Lung (tissue), 12 donors: Measurements from ENCODE around the gene RARA. TPM values are rescaled to one million over a fixed set of nuclear protein-coding genes. Genes with fewer than 3 reads are reported as not detected.

ENCODE experiments used
- ATAC-seq: fragments of 200-7000 bp; cut with Tn5 transposase; one replicate; pipeline ENCODE4 v1.9.1; 2020; ENCODE audit warnings: moderate number of reproducible peaks; ENCODE audit not compliant: insufficient read depth, low FRiP score
- DNase-seq, 3 donors: peaks; one replicate each; pipeline ENCODE4 v3.0.0-alpha.2; 2013 to 2017
- H3K27ac ChIP-seq, 2 donors: one replicate each; pipeline ENCODE4 v1.5.1; 2013; ENCODE audit warnings: mild to moderate bottlenecking in 2 of 2, moderate library complexity in 2 of 2, control low read depth in 1 of 2, inconsistent platforms in 1 of 2, low read depth in 1 of 2, low read length in 1 of 2
- H3K27me3 ChIP-seq, 3 donors: one replicate each; pipeline ENCODE4 v1.5.1; 2013; ENCODE audit warnings: low read length in 2 of 3; ENCODE audit not compliant: control insufficient read depth in 3 of 3, insufficient read depth in 3 of 3
- H3K36me3 ChIP-seq, 4 donors: one replicate each; pipeline ENCODE4 v1.5.1; 2013; ENCODE audit warnings: low read length in 4 of 4, mild to moderate bottlenecking in 1 of 4, moderate library complexity in 1 of 4; ENCODE audit not compliant: control insufficient read depth in 4 of 4, insufficient read depth in 4 of 4
- H3K4me1 ChIP-seq, 5 donors: one replicate each; pipeline ENCODE4 v1.5.1; 2013; ENCODE audit warnings: low read length in 5 of 5, mild to moderate bottlenecking in 2 of 5, moderate library complexity in 1 of 5; ENCODE audit not compliant: control insufficient read depth in 5 of 5, insufficient read depth in 5 of 5
- H3K4me3 ChIP-seq: one replicate; pipeline ENCODE4 v1.5.1; 2013; ENCODE audit warnings: mild to moderate bottlenecking, control low read depth, moderate library complexity
- H3K9ac ChIP-seq, 2 donors: one replicate each; pipeline ENCODE4 v1.5.1; 2013; ENCODE audit warnings: low read length in 2 of 2, control low read depth in 1 of 2; ENCODE audit not compliant: insufficient read depth in 1 of 2
- H3K9me3 ChIP-seq, 4 donors: one replicate each; pipeline ENCODE4 v1.5.1; 2013; ENCODE audit warnings: low read length in 3 of 4, mild to moderate bottlenecking in 1 of 4, moderate library complexity in 1 of 4; ENCODE audit not compliant: control insufficient read depth in 4 of 4, insufficient read depth in 3 of 4
- CTCF ChIP-seq: IDR thresholded peaks from 2 replicates; pipeline ENCODE4 v1.5.1; 2012; ENCODE audit warnings: mild to moderate bottlenecking; ENCODE audit errors: control extremely low read depth, extremely low read depth
- WGBS, 2 donors: extraction: QIAGEN DNeasy Blood & Tissue Kit; methylation state at CpG; one replicate each; pipeline ENCODE4 v1.1.7; 2013; 5-methylcytosine and 5-hydroxymethylcytosine counted together
- polyA plus RNA-seq, 2 donors: library from polyadenylated mRNA; stranded (reverse); fragments of 200-250 nt; gene quantifications; one replicate each; pipeline ENCODE4 v1.2.1, GENCODE V29; 2013
- total RNA-seq, 2 donors: library from RNA; depleted of rRNA in 1 of 2; stranded (reverse); fragments of >200 nt in 1 of 2; gene quantifications; one replicate each; pipeline ENCODE4 v1.2.1, GENCODE V29; 2014 to 2021
- donor health status: control.
- donor health status: control.
- donor health status: Bipolar disorder and iron deficiency.
- donor health status: healthy.
- donor health status: DM: yes; HTN: yes; CAD: no.

The RARA gene
- total and polyA plus RNA-seq, 4 donors: 36.4 to 75.3 (median 50.8) TPM

GRCh38 chr17:40345161-40345993, 36.4 kb downstream of the RARA start:
- no peak for TF ChIP-seq CTCF
- peak; percentile 85 to 93 (median 85) for DNase-seq
- Histone ChIP-seq H3K4me1 (peaks cover 38 to 83% (median 51%) of the 10 kb centered on the region in 5 donors), H3K36me3 (peaks cover 0 to 19% (median 17%) of the 10 kb centered on the region in 4 donors), H3K27ac (peak overlapping the region; percentile 93 to 95), H3K4me3 (peak overlapping the region; percentile 50), H3K27me3 (no peaks in the 10 kb centered on the region), H3K9ac (peak overlapping the region in 1 of 2 donors; percentile 24), H3K9me3 (no peaks in the 10 kb centered on the region)
- peak; percentile 27 for ATAC-seq
- WGBS, 2 donors: 2% methylated on average over 43 to 45 of the region's 45 CpGs

GRCh38 chr17:40345994-40346764, 37.2 kb downstream of the RARA start:
- no peak for TF ChIP-seq CTCF
- Histone ChIP-seq H3K27ac (peak overlapping the region; percentile 93 to 95), H3K4me3 (peak overlapping the region; percentile 50), H3K36me3 (peaks cover 0 to 26% (median 17%) of the 10 kb centered on the region in 4 donors), H3K27me3 (no peaks in the 10 kb centered on the region), H3K4me1 (peaks cover 38 to 83% (median 51%) of the 10 kb centered on the region in 5 donors), H3K9me3 (no peaks in the 10 kb centered on the region), H3K9ac (peak overlapping the region in 1 of 2 donors; percentile 24)
- 43 to 59% methylated on average over 11 of the region's 11 CpGs for WGBS, 2 donors
- ATAC-seq: no peak
- peak in 1 of 3 donors; percentile 47 for DNase-seq

GRCh38 chr17:40346765-40347158, 37.8 kb downstream of the RARA start:
- Histone ChIP-seq H3K27ac (peak overlapping the region; percentile 27 to 34), H3K4me3 (no peak overlapping the region), H3K36me3 (peaks cover 0 to 31% (median 17%) of the 10 kb centered on the region in 4 donors), H3K4me1 (peaks cover 38 to 88% (median 51%) of the 10 kb centered on the region in 5 donors), H3K9ac (no peak overlapping the region), H3K9me3 (no peaks in the 10 kb centered on the region), H3K27me3 (no peaks in the 10 kb centered on the region)
- 31 to 75% methylated on average over 1 of the region's 1 CpG for WGBS, 2 donors
- ATAC-seq: no peak
- no peak for TF ChIP-seq CTCF
- DNase-seq: no peak
